Testis (tissue), 2 donors: Measurements from ENCODE around the gene RAB34.
A peak's percentile ranks its signal among the peaks of the same experiment; 100 is the strongest.

Source experiments
- CTCF ChIP-seq, 3 experiments: fragments of 450-650 bp in 2 of 3; fragments of 200-600 bp in 1 of 3; sonication (generic) in 1 of 3; IDR thresholded peaks; one replicate each; pipeline ENCODE4 v1.5.1; 2016 to 2019; ENCODE audit warnings: antibody characterized with exemption in 3 of 3, mild to moderate bottlenecking in 2 of 3, moderate library complexity in 1 of 3
- POLR2A ChIP-seq: fragments of 450-650 bp; IDR thresholded peaks from one replicate; pipeline ENCODE4 v1.6.1; 2017; ENCODE audit warnings: antibody characterized with exemption, mild to moderate bottlenecking, moderate library complexity

GRCh38 chr17:28710861-28711722 lies 6.6 kb downstream of the RAB34 start:
- TF ChIP-seq POLR2A: peak; percentile 7
- TF ChIP-seq CTCF (IDR thresholded peaks at IDR 0.05): no peak
